Measurements from ENCODE around the gene PGM5.
"Not testable (repeated sequence)": the region's sequence is repeated elsewhere in the genome, so short reads cannot be mapped to it uniquely, and the experiment has no call there.

The PGM5 gene

DNA sequence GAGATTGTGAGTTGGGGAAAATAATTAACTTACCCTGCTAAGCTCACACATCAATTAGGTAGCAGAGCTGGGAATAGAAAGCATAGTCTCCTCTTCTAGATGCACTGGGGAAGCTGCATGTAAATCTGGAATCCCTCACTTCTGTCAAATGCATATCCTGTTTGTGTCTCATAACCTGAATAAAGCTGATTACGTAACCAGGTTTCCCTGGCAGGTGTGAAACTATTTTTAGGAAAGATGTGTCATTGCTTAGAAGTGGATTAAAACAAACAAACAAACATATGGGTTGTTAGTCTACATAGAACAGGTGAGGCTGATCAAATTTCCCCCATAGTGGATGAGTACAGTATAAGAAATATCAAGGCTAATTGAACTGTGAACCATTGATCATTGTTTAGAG lies 27.5 kb downstream of the PGM5 start:
- not testable (repeated sequence) for DNase-seq

GRCh38 chr9:68389558-68389957 lies 33.1 kb downstream of the PGM5 start:
- not testable (repeated sequence) for DNase-seq

GRCh38 chr9:68390737-68391136 lies 34.3 kb downstream of the PGM5 start:
- DNase-seq, result not testable (repeated sequence)

DNA sequence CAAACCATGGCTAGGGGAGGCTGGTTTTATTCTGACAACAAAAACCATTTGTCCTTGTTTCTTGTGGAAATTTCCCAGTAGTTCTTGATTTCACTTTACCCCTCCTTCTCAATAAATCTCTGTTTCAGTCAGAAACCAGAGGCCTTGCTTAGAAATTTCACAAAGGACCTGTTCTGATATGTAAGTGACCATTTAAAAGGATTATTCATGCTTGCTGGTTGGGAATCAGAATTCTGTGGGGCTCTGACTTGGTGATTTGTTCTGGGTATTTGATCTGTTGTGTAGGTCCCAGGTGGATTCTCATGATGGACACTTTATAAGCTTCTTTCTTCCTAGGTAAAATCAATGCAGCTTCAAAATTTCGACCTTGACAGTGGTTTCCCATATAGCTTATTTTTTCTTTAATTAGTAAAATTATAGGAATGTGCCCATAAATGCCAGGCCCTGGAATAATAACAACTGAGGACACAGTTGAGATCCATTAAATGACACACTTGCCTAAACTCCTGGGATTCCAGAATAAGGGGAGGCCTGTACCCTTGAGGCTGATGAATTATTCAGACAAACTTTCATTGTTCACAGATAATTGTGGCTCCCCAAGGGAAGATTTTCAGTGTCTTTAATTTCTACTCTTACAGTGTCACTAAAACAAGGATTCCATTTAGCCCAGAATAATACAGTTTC lies 40.1 kb downstream of the PGM5 start:
- DNase-seq, result not testable (repeated sequence)

- not testable (repeated sequence) for DNase-seq
Observed at GRCh38 chr9:68397095-68397423, 40.6 kb downstream of the PGM5 start.

GRCh38 chr9:68397796-68398195 lies 41.4 kb downstream of the PGM5 start:
- DNase-seq, result not testable (repeated sequence)

- DNase-seq, result not testable (repeated sequence)
Observed at GRCh38 chr9:68398324-68398723, 41.9 kb downstream of the PGM5 start.

DNA sequence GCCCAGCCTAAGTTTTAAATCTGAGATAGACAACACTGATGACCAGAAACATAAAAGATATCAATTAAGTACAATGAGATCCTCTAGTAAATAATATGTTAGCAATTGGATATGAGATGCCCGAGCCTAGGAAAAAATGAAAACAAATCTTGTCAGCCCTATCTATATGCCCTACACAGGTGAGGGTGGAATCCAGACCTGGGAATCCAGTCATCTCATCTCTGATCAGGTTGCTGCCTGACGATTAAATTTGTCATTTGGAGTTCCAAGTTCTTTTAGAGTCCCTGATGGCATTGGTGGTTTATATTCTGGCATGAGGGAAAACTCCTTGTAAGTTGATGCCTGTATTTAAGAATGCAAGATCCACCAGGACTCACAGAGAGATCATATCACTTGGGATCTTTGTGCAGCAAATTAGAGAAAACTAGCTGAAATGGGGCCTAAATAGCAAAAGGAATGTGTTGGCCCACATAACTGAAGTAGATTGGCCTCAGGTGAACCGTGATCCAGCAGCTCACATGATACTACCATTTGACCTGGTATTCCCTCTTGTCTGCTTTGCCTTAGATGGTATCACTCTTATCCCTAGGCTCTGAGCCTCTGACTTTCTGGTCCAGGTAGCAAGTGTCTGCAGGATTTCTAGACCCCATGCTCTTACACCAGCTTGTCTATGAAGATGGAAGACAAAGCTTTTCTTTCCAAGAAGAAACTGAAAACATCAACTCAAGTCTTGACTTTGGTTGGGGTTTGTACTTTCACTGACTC lies 48.2 kb downstream of the PGM5 start:
- DNase-seq, result not testable (repeated sequence)

GRCh38 chr9:68411865-68412264 lies 55.5 kb downstream of the PGM5 start:
- not testable (repeated sequence) for DNase-seq

DNA sequence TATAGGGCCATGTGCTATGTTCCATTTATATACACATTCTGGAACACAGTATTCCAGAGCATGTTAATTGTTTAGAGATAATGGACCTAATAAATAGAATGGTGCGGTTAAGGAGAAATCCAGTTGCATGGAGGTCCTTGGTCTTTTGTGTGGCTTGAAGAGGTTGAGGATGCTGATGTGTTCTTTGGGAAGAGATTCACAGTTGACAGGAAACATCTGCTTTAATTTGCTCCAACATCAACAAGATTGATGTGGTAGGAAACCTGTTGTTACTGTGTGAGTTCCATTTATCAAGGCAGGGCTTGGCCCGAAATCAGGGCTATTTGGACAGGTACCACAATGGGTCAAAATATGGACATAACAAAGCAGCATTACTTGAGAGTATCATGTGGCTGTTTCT lies 56.3 kb downstream of the PGM5 start:
- DNase-seq, result not testable (repeated sequence)

DNA sequence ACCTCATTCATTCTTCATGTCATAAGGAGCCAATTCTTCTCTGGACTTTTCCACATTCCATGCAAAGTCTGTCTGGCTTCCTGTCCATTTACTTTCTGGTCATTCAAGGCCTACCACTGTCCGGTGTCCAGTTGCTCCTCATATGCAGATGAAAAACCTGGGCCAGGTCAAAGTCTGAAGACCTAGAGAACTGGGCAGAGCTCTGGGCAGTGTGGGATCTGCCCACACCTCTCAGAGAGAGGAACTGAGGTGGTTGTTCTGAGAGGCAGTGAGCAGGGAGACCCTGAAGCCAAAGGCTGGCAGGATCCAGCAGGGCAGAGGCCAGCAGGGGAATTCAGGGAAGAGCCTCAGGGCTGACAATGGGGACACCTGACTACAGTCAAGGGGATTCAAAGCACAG lies 58.7 kb downstream of the PGM5 start:
- DNase-seq, result not testable (repeated sequence)

DNA sequence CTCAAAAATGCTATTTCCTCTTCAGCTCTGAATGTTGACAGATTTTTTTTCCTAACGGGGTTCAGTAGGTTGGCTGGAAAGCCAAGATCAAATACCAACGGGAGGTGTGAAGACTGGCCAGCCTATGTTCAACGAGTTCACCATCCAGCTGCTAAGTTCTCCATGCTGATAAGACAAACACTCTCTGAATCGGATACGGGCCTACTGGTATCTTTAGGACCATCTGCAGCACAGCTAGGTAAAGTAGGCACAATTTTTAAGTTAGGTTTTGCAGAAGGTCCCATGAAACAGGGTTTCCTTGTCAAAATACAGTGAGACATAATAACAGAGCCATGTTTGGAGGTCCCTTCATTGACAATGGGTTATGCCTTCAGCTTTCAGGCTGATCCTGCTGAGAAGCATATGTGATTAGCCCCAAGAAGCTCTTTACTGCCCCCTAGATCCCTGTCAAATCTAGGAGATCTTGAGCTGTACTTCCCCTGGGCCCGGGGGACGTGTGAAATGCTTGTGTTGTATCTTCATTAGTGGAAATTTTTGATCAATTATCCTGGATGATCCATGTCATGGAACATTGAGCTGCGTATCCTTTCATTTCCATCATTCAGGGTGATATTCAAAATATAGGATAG lies 60.6 kb downstream of the PGM5 start:
- no peak for DNase-seq

DNA sequence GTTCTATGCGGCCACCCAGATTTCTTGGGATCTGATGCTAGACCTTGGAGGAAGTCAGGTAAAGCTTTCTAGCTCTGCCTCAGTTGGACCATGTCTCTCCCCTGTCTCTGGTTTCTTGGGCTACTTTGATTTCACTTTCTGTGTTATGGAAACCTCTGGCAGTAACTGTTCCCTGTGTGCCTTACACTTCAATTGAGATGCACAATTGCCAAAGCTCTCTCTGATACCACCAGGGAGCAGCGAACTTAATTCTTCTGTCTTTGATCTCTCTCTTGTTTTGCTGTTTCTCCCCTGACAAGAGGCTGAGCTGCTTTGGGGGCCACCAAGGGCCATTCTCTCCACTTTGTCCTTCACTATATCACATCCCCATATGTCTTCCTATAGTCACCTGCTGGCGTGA lies 61.4 kb downstream of the PGM5 start:
- DNase-seq, result no peak

DNA sequence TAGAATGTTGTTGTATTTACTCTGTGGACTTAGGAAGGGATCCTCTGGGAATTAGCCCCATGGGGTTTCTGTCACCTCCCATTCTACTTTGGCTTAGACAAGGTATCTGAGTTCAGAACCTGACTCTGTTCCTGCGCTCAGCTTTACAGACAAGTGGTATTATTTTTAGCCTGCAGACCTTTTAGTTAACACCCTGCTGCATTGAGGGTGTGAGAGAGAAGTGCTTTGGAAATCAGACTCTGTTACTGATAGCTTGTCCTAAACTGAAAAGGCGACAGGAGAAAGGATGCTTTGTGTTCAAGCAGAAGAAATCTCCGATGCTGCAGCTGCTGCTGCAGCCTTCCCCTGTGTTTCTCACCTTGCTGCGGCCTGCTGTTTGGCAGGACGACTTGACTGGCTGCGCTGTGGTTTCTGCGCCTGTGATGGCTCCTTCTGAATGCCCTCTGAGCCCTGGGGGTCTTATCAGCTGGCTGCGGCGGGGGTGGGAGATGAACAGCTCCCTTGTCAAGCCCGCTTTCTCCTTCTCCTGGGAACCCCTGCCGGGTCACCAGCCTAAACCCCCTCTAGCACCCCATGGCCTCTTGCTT lies 61.9 kb downstream of the PGM5 start:
- no peak for DNase-seq

GRCh38 chr9:68419901-68420300 lies 63.5 kb downstream of the PGM5 start:
- no peak for DNase-seq

GRCh38 chr9:68426755-68427154 lies 70.3 kb downstream of the PGM5 start:
- DNase-seq, result no peak

DNA sequence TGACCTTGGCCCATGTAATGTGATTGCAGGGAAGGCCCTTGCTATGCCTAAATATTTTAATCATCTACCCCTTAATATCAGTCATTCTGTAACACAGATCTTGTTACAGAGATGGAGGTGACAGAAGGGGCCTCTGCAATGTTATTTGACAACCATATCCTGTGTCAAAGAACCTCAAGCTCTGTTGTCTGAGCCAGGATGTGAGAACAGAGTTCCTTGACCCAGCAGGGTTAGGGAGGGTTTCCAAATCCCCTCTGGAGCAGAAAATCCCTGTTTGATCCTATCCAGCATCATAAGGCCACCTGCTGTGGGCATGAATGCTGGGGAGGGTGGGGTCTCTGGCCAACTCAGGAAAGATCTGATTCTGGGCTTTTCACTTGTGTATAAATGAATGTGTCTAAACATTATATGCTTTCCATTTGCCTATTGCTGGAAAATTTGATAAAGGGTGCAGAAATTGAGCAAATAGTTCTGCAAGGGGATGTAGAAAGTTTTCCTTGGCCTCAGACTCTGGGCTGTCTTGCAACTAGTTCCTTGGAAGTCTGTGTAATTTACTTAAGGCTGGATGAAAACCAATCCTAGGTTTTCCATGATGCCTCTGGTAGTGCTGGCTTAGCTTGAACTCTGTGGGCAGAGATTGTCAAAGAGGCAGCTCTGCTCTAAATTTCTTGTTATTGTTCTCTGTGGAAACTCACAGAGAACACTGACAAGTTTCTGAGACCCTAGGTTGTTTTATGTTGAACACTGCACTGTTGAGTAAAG lies 71.0 kb downstream of the PGM5 start:
- DNase-seq, result no peak

- DNase-seq, result no peak
Observed at GRCh38 chr9:68428481-68428880, 72.1 kb downstream of the PGM5 start.

GRCh38 chr9:68429631-68430030 lies 73.2 kb downstream of the PGM5 start:
- DNase-seq, result no peak

DNA sequence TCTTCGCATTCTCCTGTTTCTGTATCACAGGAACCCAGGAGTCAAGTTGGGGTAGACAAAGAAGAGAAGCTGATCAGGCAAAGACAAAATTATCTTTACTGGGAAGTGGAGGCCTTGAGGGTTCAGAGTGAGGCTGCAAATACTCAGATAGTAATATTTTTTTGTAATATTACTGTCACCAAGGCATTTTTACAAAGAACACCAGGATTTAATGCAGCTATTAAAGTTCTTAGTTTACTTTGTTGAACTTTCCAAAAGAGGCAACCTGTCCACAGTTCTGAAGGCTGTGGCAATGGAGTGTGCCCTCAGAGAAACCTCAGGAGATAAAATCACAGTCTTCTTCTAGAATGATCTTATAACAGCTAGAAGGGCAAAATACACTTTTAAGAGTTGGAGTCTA lies 74.9 kb downstream of the PGM5 start:
- no peak for DNase-seq

- DNase-seq, result no peak
Observed at GRCh38 chr9:68433531-68434110, 77.2 kb downstream of the PGM5 start.

DNA sequence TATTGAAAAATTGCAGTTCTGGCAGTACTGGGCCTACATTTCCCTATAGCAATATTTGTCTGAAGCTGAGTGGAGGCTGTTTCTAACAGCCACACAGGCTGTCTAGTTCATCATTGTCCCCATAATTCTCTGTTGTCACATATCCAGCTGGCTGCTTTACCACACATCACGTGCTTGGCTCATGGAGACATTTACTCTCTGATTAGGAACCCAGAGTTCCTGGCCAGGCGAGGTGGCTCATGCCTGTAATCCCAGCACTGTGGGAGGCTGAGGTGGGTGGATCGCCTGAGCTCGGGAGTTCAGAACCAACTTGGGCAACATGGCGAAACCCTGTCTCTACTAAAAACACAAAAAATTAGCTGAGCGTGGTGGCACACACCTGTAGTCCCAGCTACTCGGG lies 81.4 kb downstream of the PGM5 start:
- no peak for DNase-seq

- DNase-seq, result no peak
Observed at GRCh38 chr9:68443624-68444023, 87.2 kb downstream of the PGM5 start.
